HepG2 (cell line): ENCODE data around the gene CACNB4. TPM values are rescaled to one million over a fixed set of nuclear protein-coding genes. Genes with fewer than 3 reads are reported as not detected.

ENCODE experiments used
- ATAC-seq: fragments of 200-7000 bp; cut with Tn5 transposase; 3 replicates; pipeline ENCODE4 v1.9.1; 2020; ENCODE audit warnings: mild to moderate bottlenecking, moderate library complexity
- BruUV-seq: library from RNA; stranded (reverse); fragments of 400-500 nt; replicated peaks from 2 replicates; lab custom pipeline; 2021; lab: Mats Ljungman, UMichigan
- CTCF ChIA-PET: fragments of 300-600 bp; formaldehyde crosslinking; extraction: SDS; loops from one replicate; lab custom pipeline; 2021; ENCODE audit warnings: low total read pairs, inconsistent platforms, low intra/inter-chr PET ratio; lab: Yijun Ruan, JAX
- POLR2A ChIA-PET: fragments of 350-600 bp; sonication (Branson Sonifier 250); formaldehyde crosslinking; loops from one replicate; lab custom pipeline; 2020; ENCODE audit warnings: antibody characterized with exemption, inconsistent platforms; lab: Yijun Ruan, JAX
- DNase-seq: peaks from one replicate; pipeline ENCODE4 v3.0.0-alpha.2; 2015; ENCODE audit warnings: low spot score
- FAIRE-seq: peaks from 3 replicates; lab custom pipeline; 2011; peaks lifted over from hg19 to GRCh38; lab: Jason Lieb, UNC
- H2AFZ ChIP-seq: one replicate; pipeline ENCODE4 v1.6.1; 2011; ENCODE audit warnings: low read length, inconsistent platforms
- H3K27ac ChIP-seq: fragments of 300-600 bp; 3 replicates; pipeline ENCODE4 v1.8.0; 2011; ENCODE audit warnings: mixed run types, mild to moderate bottlenecking, mixed read lengths, low read length, inconsistent platforms; ENCODE audit not compliant: insufficient read depth; ENCODE audit errors: extremely low read length
- H3K27me3 ChIP-seq, 2 experiments: fragments of 200-600 bp in 1 of 2; 2 replicates in 1 of 2; 3 replicates in 1 of 2; pipeline versions ENCODE4 v1.6.0 to v1.8.0; 2011; ENCODE audit warnings: low read length in 2 of 2, mild to moderate bottlenecking in 2 of 2, moderate library complexity in 2 of 2, inconsistent platforms in 1 of 2; ENCODE audit not compliant: insufficient read depth in 2 of 2, control insufficient read depth in 1 of 2
- H3K36me3 ChIP-seq, 2 experiments: fragments of 200-600 bp in 1 of 2; replicated peaks in 1 of 2; 2 replicates in 1 of 2; 3 replicates in 1 of 2; pipeline versions ENCODE4 v1.5.1 to v1.8.0; 2011; ENCODE audit warnings: low read length in 2 of 2, inconsistent platforms in 1 of 2; ENCODE audit not compliant: insufficient read depth in 2 of 2, control insufficient read depth in 1 of 2
- H3K4me1 ChIP-seq: 2 replicates; pipeline ENCODE4 v1.5.1; 2012; ENCODE audit warnings: low read length, inconsistent platforms; ENCODE audit not compliant: insufficient read depth
- H3K4me2 ChIP-seq: 2 replicates; pipeline ENCODE4 v1.6.0; 2011; ENCODE audit warnings: low read depth, low read length, inconsistent platforms
- H3K4me3 ChIP-seq, 3 experiments: fragments of 200-600 bp in 1 of 3; sonication (generic), shearing (Covaris generic) in 1 of 3; replicated peaks in 1 of 3; 2 replicates each; pipeline ENCODE4 v1.5.1; 2011 to 2016; ENCODE audit warnings: low read length in 3 of 3, inconsistent platforms in 2 of 3, low read depth in 2 of 3, mild to moderate bottlenecking in 2 of 3, control low read depth in 1 of 3, mixed read lengths in 1 of 3; ENCODE audit not compliant: insufficient read depth in 1 of 3
- H3K79me2 ChIP-seq: one replicate; pipeline ENCODE4 v1.6.1; 2011; ENCODE audit warnings: low read length, inconsistent platforms; ENCODE audit not compliant: insufficient read depth
- H3K9ac ChIP-seq: 2 replicates; pipeline ENCODE4 v1.6.0; 2011; ENCODE audit warnings: mild to moderate bottlenecking, low read depth, low read length, inconsistent platforms; ENCODE audit not compliant: insufficient read depth
- H3K9me3 ChIP-seq: 2 replicates; pipeline ENCODE4 v1.5.1; 2012; ENCODE audit warnings: mild to moderate bottlenecking, low read length
- H4K20me1 ChIP-seq: 2 replicates; pipeline ENCODE4 v1.6.0; 2011; ENCODE audit warnings: inconsistent platforms, mild to moderate bottlenecking, low read length, moderate library complexity; ENCODE audit not compliant: insufficient read depth
- GABPB1 ChIP-seq: IDR thresholded peaks from 2 replicates; pipeline ENCODE4 v1.6.1; 2016; ENCODE audit warnings: mild to moderate bottlenecking, missing genetic modification reagents, moderate library complexity, missing compliant biosample characterization
- GMEB1 ChIP-seq: sonication (generic); formaldehyde crosslinking; IDR thresholded peaks from 2 replicates; pipeline ENCODE4 v1.5.1; 2020; ENCODE audit warnings: missing genetic modification reagents, mild to moderate bottlenecking, borderline replicate concordance
- HNRNPK ChIP-seq: fragments of 200-400 bp; formaldehyde crosslinking; IDR thresholded peaks from 2 replicates; pipeline ENCODE4 v1.6.1; 2018; ENCODE audit warnings: low read length, low read depth, moderate library complexity, mild to moderate bottlenecking; ENCODE audit not compliant: poor library complexity, severe bottlenecking
- ISX ChIP-seq: sonication (generic); formaldehyde crosslinking; conservative IDR thresholded peaks from 2 replicates; pipeline ENCODE4 v1.5.0; 2020; ENCODE audit warnings: missing genetic modification reagents
- JARID2 ChIP-seq: sonication (generic); formaldehyde crosslinking; IDR thresholded peaks from 2 replicates; pipeline ENCODE4 v1.8.1; 2023; ENCODE audit warnings: missing genetic modification reagents, inconsistent platforms; ENCODE audit not compliant: insufficient replicate concordance
- NFE2L2 ChIP-seq: fragments of 150-350 bp; IDR thresholded peaks from 2 replicates; pipeline ENCODE4 v1.6.1; 2014; ENCODE audit warnings: low read length
- POLR2G ChIP-seq: fragments of 200-400 bp; formaldehyde crosslinking; IDR thresholded peaks from 2 replicates; pipeline ENCODE4 v1.6.1; 2018; ENCODE audit warnings: mild to moderate bottlenecking, low read depth, low read length, moderate library complexity
- SMYD3 ChIP-seq: sonication (generic); formaldehyde crosslinking; IDR thresholded peaks from 2 replicates; pipeline ENCODE4 v1.8.1; 2023; ENCODE audit warnings: mild to moderate bottlenecking, missing genetic modification reagents
- SRY ChIP-seq: sonication (generic); formaldehyde crosslinking; IDR thresholded peaks from 2 replicates; pipeline ENCODE4 v1.8.0; 2022; ENCODE audit warnings: mild to moderate bottlenecking, missing genetic modification reagents
- TEAD2 ChIP-seq: sonication (generic); formaldehyde crosslinking; IDR thresholded peaks from 2 replicates; pipeline ENCODE4 v1.9.0; 2021; ENCODE audit warnings: missing genetic modification reagents
- UBTF ChIP-seq: sonication (generic); formaldehyde crosslinking; IDR thresholded peaks from 2 replicates; pipeline ENCODE4 v1.4.0; 2020; ENCODE audit warnings: mild to moderate bottlenecking, missing genetic modification reagents
- WGBS: methylation state at CpG from one replicate; pipeline ENCODE4 v1.1.6; 2017; ENCODE audit warnings: low lambda C conversion rate; 5-methylcytosine and 5-hydroxymethylcytosine counted together
- in situ Hi-C: cut with HindIII; loops from 2 replicates; pipeline ENCODE4 v1.10.0; 2017; ENCODE audit warnings: low pct_unique_long_range_greater_than_20kb; ENCODE audit not compliant: extremely low pct_ligation_motif_present
- intact Hi-C: fragments of 100-400 bp; cut with micrococcal nuclease; formaldehyde crosslinking; loops from one replicate; pipeline ENCODE4 v1.10.0; 2022; ENCODE audit not compliant: unreplicated experiment
- polyA plus RNA-seq, 8 experiments: library from polyadenylated mRNA; depleted of rRNA in 3 of 8; stranded (reverse) in 7 of 8; unstranded in 1 of 8; fragments of >200 nt; fragmentation: Illumina TruSeq in 4 of 8; extraction: Trizol in 4 of 8; gene quantifications; 2 replicates each; pipeline versions ENCODE4 v1.2.1 to v1.2.3, GENCODE V29; 2011 to 2016; ENCODE audit warnings: low read depth in 4 of 8, missing spikeins in 1 of 8, mixed read lengths in 1 of 8; ENCODE audit not compliant: insufficient read depth in 1 of 8
- total RNA-seq, 5 experiments: library from RNA; depleted of rRNA; stranded (reverse); fragments of >200 nt; fragmentation: Illumina TruSeq; extraction: Trizol; gene quantifications; 2 replicates each; pipeline ENCODE4 v1.2.3, GENCODE V29; 2016; ENCODE audit warnings: low read depth in 1 of 5

CACNB4 gene
- total and polyA plus RNA-seq, 2 of the 13 experiments (the other 11 are each of a cell fraction or from before 2014, with no cell fraction given), result 5.1 to 14.3 TPM

- H3K4me2 ChIP-seq, result no peak overlapping the region
- ATAC-seq, result no peak
- FAIRE-seq, result no peak
- no peaks in the 10 kb centered on the region for H3K79me2 ChIP-seq
- no peak for TF ChIP-seq HNRNPK
- no peak for TF ChIP-seq GABPB1 (CRISPR knock-in tag)
- no peak for TF ChIP-seq UBTF (CRISPR knock-in tag)
- no peak for TF ChIP-seq GMEB1 (CRISPR knock-in tag)
- no peak for TF ChIP-seq JARID2 (CRISPR knock-in tag)
- TF ChIP-seq NFE2L2, result no peak
- TF ChIP-seq POLR2G, result no peak
- TF ChIP-seq TEAD2 (CRISPR knock-in tag), result no peak
- no peak for TF ChIP-seq ISX (CRISPR knock-in tag)
- no peak for TF ChIP-seq SMYD3 (CRISPR knock-in tag)
- TF ChIP-seq SRY (CRISPR knock-in tag), result no peak
- H4K20me1 ChIP-seq, result no peaks in the 10 kb centered on the region
- peaks cover 0 to 21% of the 10 kb centered on the region in 2 experiments; a peak in 3 of 5 replicates for H3K36me3 ChIP-seq
- H2AFZ ChIP-seq, result no peak overlapping the region
- in situ Hi-C loops (no loop called here), intact Hi-C loops (no loop called here)
- no TSS peak for BruUV-seq
- DNase-seq, result no peak
- ChIA-PET CTCF (no interaction called here), POLR2A (no interaction called here)
- no peaks in the 10 kb centered on the region for H3K9me3 ChIP-seq
- peaks cover 26% of the 10 kb centered on the region for H3K4me1 ChIP-seq
- H3K27me3 ChIP-seq, result no peaks in the 10 kb centered on the region
- WGBS, result 81% methylated on average over 7 of the region's 7 CpGs
- H3K9ac ChIP-seq, result no peak overlapping the region
- no peak overlapping the region for H3K4me3 ChIP-seq
- no peak overlapping the region for H3K27ac ChIP-seq
Measured at GRCh38 chr2:151881342-151881741, 217.5 kb downstream of the CACNB4 start.
